ENCODE results near the gene OGG1.

OGG1 gene

GRCh38 chr3:9787714-9788113 is 38.0 kb downstream of the OGG1 start:
- DNase-seq = no peak

DNA sequence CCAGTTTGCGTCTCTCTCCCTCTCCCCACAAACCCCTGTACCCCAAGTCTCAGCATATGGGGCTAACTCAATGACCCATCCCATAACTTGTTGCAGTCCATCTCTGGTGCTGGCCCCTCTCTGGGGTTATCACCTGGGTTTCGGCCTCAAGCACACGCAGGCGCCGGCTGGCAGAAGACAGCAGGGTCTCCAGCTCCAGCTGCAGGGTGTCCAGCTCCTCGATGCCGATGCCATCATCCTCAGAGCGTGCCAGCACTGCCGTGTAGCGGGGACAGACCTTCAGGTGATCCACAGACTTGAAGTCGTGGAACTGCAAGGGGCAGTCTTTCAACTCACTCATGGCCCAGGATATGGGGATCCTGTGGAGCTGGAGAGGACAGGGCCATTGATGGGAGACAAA is 41.4 kb downstream of the OGG1 start:
- no peak for DNase-seq

DNA sequence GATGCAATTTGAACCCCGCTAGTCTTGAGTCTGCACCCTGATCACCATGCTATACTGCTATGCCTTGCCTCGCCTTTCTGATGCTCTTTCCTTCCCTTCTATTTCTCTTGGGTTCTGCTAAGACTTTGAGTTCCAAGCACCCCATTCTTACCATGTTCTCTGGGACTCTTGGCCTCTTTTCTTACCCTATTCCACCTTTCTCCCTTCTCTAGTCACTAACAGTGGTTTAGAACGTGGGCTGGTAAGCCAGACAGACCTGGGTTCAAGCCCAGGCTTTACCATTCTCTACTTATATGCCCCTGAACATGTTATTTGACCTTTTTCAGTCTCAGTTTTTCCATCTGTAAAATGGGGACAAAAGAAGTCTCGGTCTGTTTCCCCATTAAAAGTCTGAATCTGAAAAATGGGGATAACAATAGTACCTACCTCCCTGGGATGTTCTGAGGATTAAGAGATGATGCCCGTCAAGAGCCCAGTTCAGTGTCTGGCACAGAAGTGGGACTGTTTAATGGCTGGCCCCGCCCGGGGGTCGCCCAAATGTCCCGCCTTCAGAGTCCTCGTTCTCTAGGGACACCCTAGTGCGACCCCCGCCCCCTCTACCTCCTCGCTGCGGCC is 42.1 kb downstream of the OGG1 start:
- no peak for DNase-seq

DNA sequence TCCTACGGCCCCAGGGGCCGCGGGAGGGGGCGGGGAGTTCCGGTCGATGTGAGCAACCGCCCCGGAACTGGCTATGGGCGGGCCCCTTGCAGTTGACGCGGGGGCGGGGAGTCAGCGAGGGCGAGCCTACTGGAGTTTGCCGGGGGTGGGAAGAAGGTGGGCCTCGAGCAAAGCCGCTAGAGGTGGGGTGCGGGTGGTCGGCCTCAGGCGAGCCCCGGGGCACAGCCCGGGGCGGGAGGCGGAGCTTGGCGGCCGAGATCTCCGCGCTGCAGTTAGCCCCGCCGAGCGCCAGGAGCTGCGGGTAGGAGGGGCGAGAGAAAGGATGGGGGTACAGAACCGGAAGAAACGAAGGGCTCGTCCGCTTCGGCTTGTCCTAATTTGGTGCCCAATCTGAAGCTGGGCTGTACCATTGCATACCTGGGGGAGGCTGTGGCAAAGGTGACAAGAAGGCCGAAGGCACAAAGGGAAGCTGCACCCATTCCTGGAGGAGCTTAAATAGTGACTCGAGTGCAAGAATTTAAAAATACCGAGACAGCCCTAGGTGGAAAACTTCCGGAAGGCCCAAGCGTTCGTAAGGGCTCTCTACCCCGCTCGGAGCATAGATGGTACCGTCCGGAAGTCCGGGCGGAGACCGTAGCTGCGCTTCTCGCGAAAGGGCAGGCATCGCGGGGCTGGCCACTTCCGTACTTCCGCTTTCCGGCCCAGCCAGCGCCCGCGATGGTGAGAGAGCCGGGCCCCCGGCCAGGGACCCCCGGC is 42.8 kb downstream of the OGG1 start, which contains the start of the genes ARPC4 and TADA3:
Gene ARPC4 (plus strand): TSS at position 678 of the 756 bp plus-strand sequence. CDS start 40 bp downstream, at position 718.
Gene TADA3 (minus strand): TSS at position 69 of the 756 bp plus-strand sequence. CDS start 1,007 bp downstream, outside the sequence.
- DNase-seq = peak; percentile 94 to 99

GRCh38 chr3:9793161-9793781 is 43.5 kb downstream of the OGG1 start:
- peak in 1 of 2 donors; percentile 73 for DNase-seq

GRCh38 chr3:9794400-9794799 is 44.6 kb downstream of the OGG1 start:
- no peak for DNase-seq

DNA sequence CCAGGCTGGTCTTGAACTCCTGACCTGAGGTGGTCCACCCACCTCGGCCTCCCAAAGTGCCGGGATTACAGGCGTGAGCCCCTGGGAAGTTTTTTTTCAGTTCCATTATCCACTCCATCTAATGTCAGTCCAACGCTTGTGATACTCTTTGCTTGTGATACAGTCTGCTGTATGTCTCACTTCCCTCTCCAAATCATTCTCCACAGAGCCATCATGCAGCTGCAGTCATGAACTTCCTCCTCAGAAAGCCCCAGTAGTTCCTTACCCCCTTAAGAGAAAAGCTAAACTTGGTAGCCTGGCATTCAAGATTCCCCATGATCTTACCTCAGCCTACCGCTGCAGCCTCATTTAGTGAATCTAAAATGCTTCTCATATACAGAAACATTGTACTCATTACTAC is 45.5 kb downstream of the OGG1 start:
- peak in 1 of 2 donors; percentile 15 for DNase-seq

DNA sequence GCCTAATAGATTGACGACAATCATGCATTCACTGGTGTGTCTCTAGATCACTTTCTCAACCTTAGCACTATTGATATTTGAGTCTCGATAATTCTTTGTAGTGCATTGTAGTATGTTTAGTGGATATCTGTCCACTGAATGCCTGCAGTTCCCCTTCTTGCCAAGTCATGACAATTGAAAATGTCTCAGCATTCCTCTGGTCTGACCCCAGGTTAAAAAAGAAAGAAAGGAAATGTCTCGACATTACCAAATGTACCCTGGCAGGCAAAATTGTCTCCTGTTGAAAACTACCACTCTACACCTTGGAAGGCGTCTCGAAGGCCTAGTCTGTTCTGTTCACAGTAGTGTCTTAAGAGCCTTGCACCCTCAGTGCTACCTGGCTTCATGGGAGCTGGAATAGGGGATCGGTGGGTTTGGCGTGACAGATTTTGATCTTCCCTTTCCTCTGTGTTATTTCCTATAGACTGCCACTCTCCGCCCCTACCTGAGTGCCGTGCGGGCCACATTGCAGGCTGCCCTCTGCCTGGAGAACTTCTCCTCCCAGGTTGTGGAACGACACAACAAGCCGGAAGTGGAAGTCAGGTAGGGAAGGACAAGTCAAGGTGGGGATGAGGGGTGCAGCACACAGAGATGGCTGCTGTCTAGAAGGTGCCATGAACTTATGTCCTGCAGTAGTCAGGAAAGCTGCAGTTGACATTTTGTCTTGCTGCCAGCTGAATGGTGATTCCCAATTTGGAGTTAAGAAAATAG is 47.6 kb downstream of the OGG1 start:
- DNase-seq = no peak

GRCh38 chr3:9800529-9800928 is 50.8 kb downstream of the OGG1 start:
- no peak for DNase-seq

GRCh38 chr3:9803494-9803893 is 53.7 kb downstream of the OGG1 start:
- DNase-seq = no peak

DNA sequence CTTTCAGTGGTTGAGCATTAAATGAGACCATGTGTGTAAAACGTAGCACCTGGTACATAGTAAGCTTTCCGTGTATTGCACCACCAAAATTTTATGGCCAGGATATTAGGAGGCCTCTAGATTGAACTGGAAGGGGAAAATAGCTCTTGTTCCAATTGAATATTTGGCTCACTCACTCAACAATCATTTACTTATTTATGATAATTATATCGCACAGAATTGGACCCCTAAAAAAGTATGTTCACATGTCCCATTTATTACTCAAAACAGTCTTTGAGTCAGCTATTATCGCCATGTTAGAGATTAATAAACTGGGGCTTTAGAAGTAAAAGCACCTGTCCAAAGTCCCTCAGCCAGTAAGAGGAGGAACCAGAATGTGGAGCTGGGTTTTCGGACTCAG is 55.2 kb downstream of the OGG1 start:
- no peak for DNase-seq

GRCh38 chr3:9806137-9806536 is 56.4 kb downstream of the OGG1 start:
- no peak for DNase-seq

All from bone marrow (tissue), 2 donors.